Kidney (tissue), 14 donors: Measurements from ENCODE around the gene OVOL3. TPM values are rescaled to one million over a fixed set of nuclear protein-coding genes. Genes with fewer than 3 reads are reported as not detected.
"Not testable (repeated sequence)": the region's sequence is repeated elsewhere in the genome, so short reads cannot be mapped to it uniquely, and the experiment has no call there.

Experiments
- DNase-seq, 5 donors: peaks; one replicate each; pipeline ENCODE4 v3.0.0-alpha.2; 2013 to 2020
- FAIRE-seq: peaks from 2 replicates; lab custom pipeline; 2012; peaks lifted over from hg19 to GRCh38; lab: Jason Lieb, UNC
- H3K27ac ChIP-seq, 2 donors: one replicate each; pipeline ENCODE4 v1.7.0; 2013; ENCODE audit warnings: low read depth in 2 of 2, low read length in 2 of 2, inconsistent platforms in 1 of 2
- H3K27me3 ChIP-seq: one replicate; pipeline ENCODE4 v1.7.1; 2013; ENCODE audit warnings: low read length, inconsistent platforms; ENCODE audit not compliant: control insufficient read depth, insufficient read depth
- H3K36me3 ChIP-seq, 3 donors: one replicate each; pipeline versions ENCODE4 v1.7.0 to v1.7.1; 2013; ENCODE audit warnings: low read length in 3 of 3, control low read depth in 1 of 3, inconsistent platforms in 1 of 3; ENCODE audit not compliant: insufficient read depth in 3 of 3, control insufficient read depth in 2 of 3
- H3K4me1 ChIP-seq, 3 donors: one replicate each; pipeline versions ENCODE4 v1.7.0 to v1.7.1; 2013; ENCODE audit warnings: low read length in 3 of 3, inconsistent platforms in 1 of 3, low read depth in 1 of 3; ENCODE audit not compliant: control insufficient read depth in 2 of 3, insufficient read depth in 2 of 3
- H3K4me3 ChIP-seq, 3 donors: one replicate each; pipeline versions ENCODE4 v1.7.0 to v1.8.1; 2013; ENCODE audit warnings: low read length in 3 of 3, control low read depth in 1 of 3, inconsistent platforms in 1 of 3
- H3K9ac ChIP-seq, 3 donors: one replicate each; pipeline versions ENCODE4 v1.7.0 to v1.7.1; 2013; ENCODE audit warnings: low read length in 3 of 3, control low read depth in 1 of 3, inconsistent platforms in 1 of 3
- H3K9me3 ChIP-seq, 3 donors: one replicate each; pipeline versions ENCODE4 v1.7.0 to v1.7.1; 2013; ENCODE audit warnings: low read length in 3 of 3, control low read depth in 1 of 3, inconsistent platforms in 1 of 3; ENCODE audit not compliant: control insufficient read depth in 2 of 3, insufficient read depth in 1 of 3
- CTCF ChIP-seq: IDR thresholded peaks from 3 replicates; pipeline ENCODE4 v1.5.1; 2012; ENCODE audit warnings: mild to moderate bottlenecking, moderate library complexity, borderline replicate concordance; ENCODE audit not compliant: insufficient read depth; ENCODE audit errors: extremely low read depth
- intact Hi-C: fragments of 100-400 bp; cut with DNase I; formaldehyde crosslinking; loops from one replicate; pipeline ENCODE4 v1.11.1; 2022
- polyA plus RNA-seq: library from polyadenylated mRNA; stranded (reverse); fragments of 350-450 nt; fragmentation: Illumina TruSeq; extraction: RNeasy Lipid Tissue Mini Kit (QIAGEN cat#74804); gene quantifications from one replicate; pipeline ENCODE4 v1.2.3, GENCODE V29; 2014; ENCODE audit warnings: low read depth, low replicate concordance; ENCODE audit not compliant: insufficient read depth
- total RNA-seq: library from RNA; stranded (reverse); fragmentation: NEBNext Ultra II Directional; extraction: Animal tissue kit (Norgen Biotek cat#: 25700); gene quantifications from one replicate; pipeline ENCODE4 v1.2.1, GENCODE V29; 2021
- donor health status: control.
- donor health status: control.
- donor health status: control.
- donor health status: control.
- donor health status: control.
- donor health status: DM: yes; HTN: yes; CAD: no.
- donor health status: Normal renal cell carcinoma (clear cell type).

OVOL3 gene
- total and polyA plus RNA-seq, 2 donors from 2014 or later, result not detected

GRCh38 chr19:36067681-36068080, 43.3 kb upstream of the OVOL3 start:
- Histone ChIP-seq H3K9ac (no peak overlapping the region), H3K27ac (no peak overlapping the region), H3K4me3 (no peak overlapping the region), H3K9me3 (no peaks in the 10 kb centered on the region), H3K4me1 (no peaks in the 10 kb centered on the region), H3K36me3 (no peaks in the 10 kb centered on the region), H3K27me3 (no peaks in the 10 kb centered on the region)
- DNase-seq (no peak), FAIRE-seq (no peak)
- intact Hi-C loops, result no loop called here
- TF ChIP-seq CTCF, result no peak

- H3K4me3 ChIP-seq, H3K9me3 ChIP-seq, H3K4me1 ChIP-seq, H3K27ac ChIP-seq, H3K36me3 ChIP-seq, intact Hi-C loops, H3K27me3 ChIP-seq, FAIRE-seq, H3K9ac ChIP-seq: not testable (repeated sequence)
- DNase-seq, result peak in 1 of 5 donors; percentile 69
Observed at GRCh38 chr19:36068810-36069499, 42.0 kb upstream of the OVOL3 start.

DNA sequence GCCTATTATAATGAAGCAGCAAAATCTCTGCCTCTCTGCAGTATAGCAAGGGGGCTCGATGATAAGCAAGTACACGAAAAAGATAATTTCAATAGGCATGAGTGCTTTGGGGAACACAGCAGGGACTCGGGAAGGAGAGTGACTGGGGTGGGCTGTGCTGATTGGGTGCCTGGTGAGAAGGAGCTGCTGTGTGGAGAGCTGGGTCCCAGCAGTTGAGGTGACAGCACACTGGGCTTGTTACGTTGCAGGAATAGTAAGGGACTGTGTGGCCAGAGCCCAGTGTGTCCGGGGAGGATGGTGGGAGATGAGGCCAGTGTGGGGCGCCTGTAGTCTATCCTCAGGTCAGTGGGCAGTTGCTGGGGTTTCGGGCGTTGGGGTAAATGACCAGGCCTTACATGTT, 38.9 kb upstream of the OVOL3 start:
- TF ChIP-seq CTCF, result no peak
- Histone ChIP-seq H3K27me3 (no peaks in the 10 kb centered on the region), H3K36me3 (no peaks in the 10 kb centered on the region), H3K9ac (no peak overlapping the region), H3K4me3 (no peak overlapping the region), H3K9me3 (no peaks in the 10 kb centered on the region), H3K4me1 (no peaks in the 10 kb centered on the region), H3K27ac (no peak overlapping the region)
- DNase-seq, result peak in 1 of 5 donors; percentile 31
- intact Hi-C loops, result no loop called here
- no peak for FAIRE-seq

GRCh38 chr19:36073121-36073876, 37.6 kb upstream of the OVOL3 start:
- Histone ChIP-seq H3K27ac (no peak overlapping the region), H3K4me1 (no peaks in the 10 kb centered on the region), H3K9me3 (no peaks in the 10 kb centered on the region), H3K27me3 (no peaks in the 10 kb centered on the region), H3K4me3 (no peak overlapping the region), H3K9ac (no peak overlapping the region), H3K36me3 (no peaks in the 10 kb centered on the region)
- TF ChIP-seq CTCF, result no peak
- intact Hi-C loops, result no loop called here
- DNase-seq (peak in 1 of 5 donors; percentile 2), FAIRE-seq (no peak)
